Keratinocyte (primary cell): ENCODE measurements around the gene CCDC12.

Experiments
- EZH2 ChIP-seq: IDR thresholded peaks from one replicate; pipeline ENCODE4 v1.6.1; 2012; ENCODE audit warnings: inconsistent platforms, mild to moderate bottlenecking, low read length, moderate library complexity
- TF ChIP-seq, protein P1 (sequence below), 3 experiments: IDR thresholded peaks in 1 of 3; conservative IDR thresholded peaks in 1 of 3; optimal IDR thresholded peaks in 1 of 3; 2 replicates in 2 of 3; 3 replicates in 1 of 3; pipeline versions ENCODE3 to v1.5.1; 2011; ENCODE audit warnings: low read length in 3 of 3, mild to moderate bottlenecking in 3 of 3, moderate library complexity in 2 of 3, control low read depth in 1 of 3, inconsistent platforms in 1 of 3; ENCODE audit not compliant: insufficient read depth in 2 of 3; ENCODE audit errors: extremely low read depth in 1 of 3

DNA sequence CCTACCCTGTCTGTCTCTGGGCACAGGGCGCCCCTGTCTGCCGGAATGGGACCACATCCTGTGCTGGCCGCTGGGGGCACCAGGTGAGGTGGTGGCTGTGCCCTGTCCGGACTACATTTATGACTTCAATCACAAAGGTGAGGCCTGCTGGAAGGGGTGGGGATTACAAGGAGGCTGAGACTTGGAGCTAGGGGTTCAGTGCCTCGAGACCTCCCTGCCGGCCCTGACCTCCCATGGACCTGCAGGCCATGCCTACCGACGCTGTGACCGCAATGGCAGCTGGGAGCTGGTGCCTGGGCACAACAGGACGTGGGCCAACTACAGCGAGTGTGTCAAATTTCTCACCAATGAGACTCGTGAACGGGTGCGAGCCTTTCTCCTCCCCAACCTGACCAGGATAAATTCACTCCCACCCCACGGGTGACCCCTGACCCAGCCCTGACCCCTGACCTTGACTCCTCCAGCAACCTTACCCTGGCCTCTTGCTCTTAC is 78.7 kb downstream of the CCDC12 start:
- no peak for TF ChIP-seq EZH2
- TF ChIP-seq, protein P1, sequence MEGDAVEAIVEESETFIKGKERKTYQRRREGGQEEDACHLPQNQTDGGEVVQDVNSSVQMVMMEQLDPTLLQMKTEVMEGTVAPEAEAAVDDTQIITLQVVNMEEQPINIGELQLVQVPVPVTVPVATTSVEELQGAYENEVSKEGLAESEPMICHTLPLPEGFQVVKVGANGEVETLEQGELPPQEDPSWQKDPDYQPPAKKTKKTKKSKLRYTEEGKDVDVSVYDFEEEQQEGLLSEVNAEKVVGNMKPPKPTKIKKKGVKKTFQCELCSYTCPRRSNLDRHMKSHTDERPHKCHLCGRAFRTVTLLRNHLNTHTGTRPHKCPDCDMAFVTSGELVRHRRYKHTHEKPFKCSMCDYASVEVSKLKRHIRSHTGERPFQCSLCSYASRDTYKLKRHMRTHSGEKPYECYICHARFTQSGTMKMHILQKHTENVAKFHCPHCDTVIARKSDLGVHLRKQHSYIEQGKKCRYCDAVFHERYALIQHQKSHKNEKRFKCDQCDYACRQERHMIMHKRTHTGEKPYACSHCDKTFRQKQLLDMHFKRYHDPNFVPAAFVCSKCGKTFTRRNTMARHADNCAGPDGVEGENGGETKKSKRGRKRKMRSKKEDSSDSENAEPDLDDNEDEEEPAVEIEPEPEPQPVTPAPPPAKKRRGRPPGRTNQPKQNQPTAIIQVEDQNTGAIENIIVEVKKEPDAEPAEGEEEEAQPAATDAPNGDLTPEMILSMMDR (optimal IDR thresholded peaks at IDR 0.05 in 1 of 3, IDR thresholded peaks at IDR 0.05 in 1 of 3, conservative IDR thresholded peaks at IDR 0.05 in 1 of 3; ENCODE audit: extremely low read depth in 1 of 3, insufficient read depth in 2 of 3, low read length in 3 of 3): no peak
